Measurements from ENCODE around the gene KCNT2. TPM values are rescaled to one million over a fixed set of nuclear protein-coding genes. Genes with fewer than 3 reads are reported as not detected.

The KCNT2 gene
- polyA plus RNA-seq, 1 of the 3 experiments (the other 2 are of a cell fraction) = 0.56 TPM

DNA sequence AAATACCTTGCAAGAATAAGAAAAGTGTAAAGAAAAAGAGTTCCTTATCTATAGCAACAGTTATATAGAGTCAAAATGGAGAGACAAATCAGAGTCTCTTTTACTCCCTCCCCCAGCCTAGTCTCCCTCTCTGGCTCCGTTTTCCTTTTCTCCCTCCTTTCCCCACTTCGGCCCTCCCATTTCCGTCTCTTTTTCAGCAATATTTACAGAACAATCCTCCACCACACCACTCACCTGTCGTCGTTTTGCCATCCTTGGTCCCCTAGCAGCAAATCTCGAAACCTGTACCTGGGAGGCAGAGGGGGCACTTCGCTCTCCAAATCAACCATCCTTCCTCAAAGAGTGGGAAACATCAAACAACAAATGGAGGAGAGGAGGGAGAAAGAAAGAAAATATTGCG lies 259 bp downstream of the KCNT2 start:
- Histone ChIP-seq H3K9me3 (no peaks in the 10 kb centered on the region), H3K9ac (peak overlapping the region; percentile 55; the same call in 1 of the 2 replicates), H3F3A (replicated peaks; ENCODE audit: insufficient read depth) (no peaks in the 10 kb centered on the region), H3K4me3 (ENCODE audit: low read depth in 2 of 2, low read length in 1 of 2) (peak overlapping the region; percentile 53 to 74), H3K4me2 (peak overlapping the region; percentile 72), H3K27ac (ENCODE audit: low read depth in 2 of 2, low read length in 1 of 2) (peak overlapping the region in 1 of 2 experiments; percentile 83; a peak in 2 of 4 replicates), H3K9me2 (no peaks in the 10 kb centered on the region), H4K20me1 (ENCODE audit: insufficient read depth) (no peaks in the 10 kb centered on the region), H3K4me1 (ENCODE audit: control insufficient read depth in 1 of 2, insufficient read depth in 2 of 2, low read depth in 1 of 2, low read length in 1 of 2) (peaks cover 0 to 12% of the 10 kb centered on the region in 2 experiments; a peak in 2 of 4 replicates), H3K79me2 (ENCODE audit: insufficient read depth) (no peaks in the 10 kb centered on the region), H2AFZ (ENCODE audit: low read depth) (peak overlapping the region; percentile 95), H3K36me3 (replicated peaks in 1 of 2; ENCODE audit: control insufficient read depth in 1 of 2, insufficient read depth in 2 of 2, low read length in 1 of 2) (no peaks in the 10 kb centered on the region), H3K27me3 (ENCODE audit: insufficient read depth) (no peaks in the 10 kb centered on the region)
- WGBS (ENCODE audit: low lambda C conversion rate) = under 1% methylated on average over 8 of the region's 8 CpGs
- ChIA-PET CTCF (no interaction called here), POLR2A (no interaction called here)
- TF ChIP-seq JUND (IDR thresholded peaks at IDR 0.05) = no peak
- peak; percentile 17; the same call in 1 of the 2 replicates for TF ChIP-seq GATA2 (CRISPR knock-in tag; IDR thresholded peaks at IDR 0.05)
- no peak for TF ChIP-seq SIN3A (IDR thresholded peaks at IDR 0.05; ENCODE audit: borderline replicate concordance, low read depth, low read length)
- peak; percentile 32 for DNase-seq

DNA sequence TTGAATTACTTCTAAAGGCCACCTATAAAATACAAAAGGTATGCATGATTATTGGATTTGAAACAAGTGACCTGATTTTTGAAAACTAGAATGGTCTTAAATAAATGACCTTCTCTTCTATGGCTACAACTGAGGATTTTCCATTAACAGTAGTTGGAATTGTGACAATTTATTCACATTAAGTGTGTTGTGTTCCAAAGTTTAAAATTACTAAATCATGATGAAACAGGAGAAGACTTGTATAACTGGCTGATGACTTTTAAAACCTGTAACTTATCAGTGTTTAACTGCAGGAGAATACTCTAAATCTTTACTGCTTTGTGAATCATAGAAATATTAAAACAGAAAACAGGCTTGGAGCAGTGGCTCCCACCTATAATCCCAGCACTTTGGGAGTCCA lies 4.6 kb downstream of the KCNT2 start:
- Histone ChIP-seq H3K9me3 (no peaks in the 10 kb centered on the region), H4K20me1 (ENCODE audit: insufficient read depth) (no peaks in the 10 kb centered on the region), H2AFZ (ENCODE audit: low read depth) (no peak overlapping the region), H3K27me3 (ENCODE audit: insufficient read depth) (no peaks in the 10 kb centered on the region), H3F3A (replicated peaks; ENCODE audit: insufficient read depth) (no peaks in the 10 kb centered on the region), H3K36me3 (replicated peaks in 1 of 2; ENCODE audit: control insufficient read depth in 1 of 2, insufficient read depth in 2 of 2, low read length in 1 of 2) (no peaks in the 10 kb centered on the region), H3K9ac (no peak overlapping the region), H3K9me2 (no peaks in the 10 kb centered on the region), H3K4me3 (ENCODE audit: low read depth in 2 of 2, low read length in 1 of 2) (no peak overlapping the region), H3K79me2 (ENCODE audit: insufficient read depth) (no peaks in the 10 kb centered on the region), H3K4me2 (no peak overlapping the region), H3K4me1 (ENCODE audit: control insufficient read depth in 1 of 2, insufficient read depth in 2 of 2, low read depth in 1 of 2, low read length in 1 of 2) (peaks cover 0 to 7% of the 10 kb centered on the region in 2 experiments; a peak in 2 of 4 replicates), H3K27ac (ENCODE audit: low read depth in 2 of 2, low read length in 1 of 2) (no peak overlapping the region)
- TF ChIP-seq, protein P1, sequence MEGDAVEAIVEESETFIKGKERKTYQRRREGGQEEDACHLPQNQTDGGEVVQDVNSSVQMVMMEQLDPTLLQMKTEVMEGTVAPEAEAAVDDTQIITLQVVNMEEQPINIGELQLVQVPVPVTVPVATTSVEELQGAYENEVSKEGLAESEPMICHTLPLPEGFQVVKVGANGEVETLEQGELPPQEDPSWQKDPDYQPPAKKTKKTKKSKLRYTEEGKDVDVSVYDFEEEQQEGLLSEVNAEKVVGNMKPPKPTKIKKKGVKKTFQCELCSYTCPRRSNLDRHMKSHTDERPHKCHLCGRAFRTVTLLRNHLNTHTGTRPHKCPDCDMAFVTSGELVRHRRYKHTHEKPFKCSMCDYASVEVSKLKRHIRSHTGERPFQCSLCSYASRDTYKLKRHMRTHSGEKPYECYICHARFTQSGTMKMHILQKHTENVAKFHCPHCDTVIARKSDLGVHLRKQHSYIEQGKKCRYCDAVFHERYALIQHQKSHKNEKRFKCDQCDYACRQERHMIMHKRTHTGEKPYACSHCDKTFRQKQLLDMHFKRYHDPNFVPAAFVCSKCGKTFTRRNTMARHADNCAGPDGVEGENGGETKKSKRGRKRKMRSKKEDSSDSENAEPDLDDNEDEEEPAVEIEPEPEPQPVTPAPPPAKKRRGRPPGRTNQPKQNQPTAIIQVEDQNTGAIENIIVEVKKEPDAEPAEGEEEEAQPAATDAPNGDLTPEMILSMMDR (IDR thresholded peaks at IDR 0.05) = no peak
- TF ChIP-seq RXRA (IDR thresholded peaks at IDR 0.05; ENCODE audit: borderline replicate concordance, low read depth) (no peak), FOSL2 (IDR thresholded peaks at IDR 0.05; ENCODE audit: borderline replicate concordance, low read depth) (no peak), TEAD4 (IDR thresholded peaks at IDR 0.05; ENCODE audit: borderline replicate concordance, insufficient read depth) (no peak), JUND (IDR thresholded peaks at IDR 0.05) (no peak), EZH2phosphoT487 (IDR thresholded peaks at IDR 0.05; ENCODE audit: borderline replicate concordance, low read depth) (no peak)
- ChIA-PET POLR2A (no interaction called here), CTCF (interaction anchor here (0.7 kb wide), 1 partner anchor 15 kb away, joined by 3 read pairs; no protein-coding TSS in a partner anchor)
- no peak for DNase-seq
